ENCODE measurements around the gene FAM13C.
"Not testable (repeated sequence)": the region's sequence is repeated elsewhere in the genome, so short reads cannot be mapped to it uniquely, and the experiment has no call there.

Gene FAM13C

GRCh38 chr10:59225211-59225610, 137.1 kb downstream of the FAM13C start:
- no peak for DNase-seq

GRCh38 chr10:59223597-59223996, 138.8 kb downstream of the FAM13C start:
- DNase-seq = not testable (repeated sequence)

DNA sequence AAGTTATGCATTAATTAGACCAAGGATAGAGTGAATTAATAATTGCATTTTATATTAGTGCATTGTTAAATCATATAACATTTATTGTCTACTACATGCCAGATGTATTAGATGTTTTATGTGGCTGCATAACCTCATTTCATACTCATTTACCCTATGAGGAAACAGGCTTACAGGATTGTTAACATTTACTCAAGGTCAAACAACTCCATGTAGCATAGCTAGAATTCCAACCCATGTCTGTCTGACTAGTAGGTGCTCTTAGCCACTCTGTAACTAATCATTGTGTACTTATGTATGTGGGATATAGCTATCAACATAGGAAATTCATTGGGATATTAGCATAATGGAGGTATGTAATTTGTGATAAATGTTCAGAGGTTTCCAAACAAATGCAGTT, 139.6 kb downstream of the FAM13C start:
- DNase-seq = no peak

- DNase-seq = no peak
Observed at GRCh38 chr10:59216178-59216869, 146.0 kb downstream of the FAM13C start.

- no peak for DNase-seq
Observed at GRCh38 chr10:59214160-59214559, 148.2 kb downstream of the FAM13C start.

DNA sequence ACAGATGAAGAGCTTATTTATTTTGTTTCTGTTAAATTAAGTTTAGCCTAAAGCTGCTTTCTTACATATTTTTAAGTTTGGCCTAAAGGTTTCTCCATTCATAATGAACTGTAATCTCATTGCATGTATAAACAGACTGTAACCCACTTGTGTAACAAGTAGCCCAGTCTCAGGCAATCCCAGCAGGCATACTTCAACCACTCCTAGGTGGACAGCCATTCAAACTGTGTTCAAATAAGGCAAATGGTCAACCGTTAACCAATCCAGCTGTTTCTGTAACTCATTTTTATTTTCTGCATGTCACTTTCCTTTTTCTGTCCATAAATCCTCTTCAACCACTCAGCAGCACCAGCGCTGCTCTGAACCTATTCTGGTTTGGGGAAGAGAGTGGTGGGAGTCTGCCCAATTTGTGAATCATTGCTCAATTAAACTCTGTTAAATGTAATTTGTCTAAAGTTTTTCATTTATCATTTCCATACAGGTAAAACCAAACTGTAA, 150.0 kb downstream of the FAM13C start:
- DNase-seq = no peak

GRCh38 chr10:59206204-59206720, 156.1 kb downstream of the FAM13C start:
- no peak for DNase-seq
